ENCODE data around the gene COLEC11. TPM values are rescaled to one million over a fixed set of nuclear protein-coding genes. Genes with fewer than 3 reads are reported as not detected.

The COLEC11 gene
- total and polyA plus RNA-seq, 2 of the 13 experiments (the other 11 are each of a cell fraction or from before 2014, with no cell fraction given): 1.5 to 3.0 TPM

GRCh38 chr2:3558205-3559014 lies 36.5 kb upstream of the COLEC11 start, which contains the start of gene RNASEH1 (continued):
- no peak for TF ChIP-seq HNF1A (IDR thresholded peaks at IDR 0.05; ENCODE audit: low read depth)
- peak; percentile 91 for TF ChIP-seq HNF1A (CRISPR knock-in tag; IDR thresholded peaks at IDR 0.05; ENCODE audit: borderline replicate concordance)
- TF ChIP-seq ZNF607 (CRISPR knock-in tag; IDR thresholded peaks at IDR 0.05; ENCODE audit: borderline replicate concordance): peak; percentile 97
- TF ChIP-seq MAFK (conservative IDR thresholded peaks at IDR 0.05 in 1 of 2, IDR thresholded peaks at IDR 0.05 in 1 of 2; ENCODE audit: low read length in 2 of 2): 0 out of 4 replicates have a peak, but pooled peaks of 1 of the 2 experiments have one; percentile 1
- TF ChIP-seq JUNB (CRISPR knock-in tag; IDR thresholded peaks at IDR 0.05; ENCODE audit: borderline replicate concordance): no peak; the same call in 1 of the 2 replicates
- peak; percentile 76; the same call in 1 of the 2 replicates for TF ChIP-seq ZFP62 (CRISPR knock-in tag; IDR thresholded peaks at IDR 0.05)
- peak; percentile 66; the same call in 1 of the 2 replicates for TF ChIP-seq ZNF598 (CRISPR knock-in tag; IDR thresholded peaks at IDR 0.05; ENCODE audit: borderline replicate concordance)
- TF ChIP-seq PHF20 (CRISPR knock-in tag; IDR thresholded peaks at IDR 0.05): peak; percentile 99
- TF ChIP-seq NKX3-1 (CRISPR knock-in tag; IDR thresholded peaks at IDR 0.05): peak; percentile 93; the same call in 1 of the 2 replicates
- TF ChIP-seq ZNF580 (CRISPR knock-in tag; IDR thresholded peaks at IDR 0.05; ENCODE audit: borderline replicate concordance, low read depth): peak; percentile 91; the same call in 1 of the 2 replicates
- TF ChIP-seq ARID3A (IDR thresholded peaks at IDR 0.05; ENCODE audit: low read depth, low read length): no peak
- 0 out of 4 replicates have a peak, but pooled peaks of 1 of the 2 experiments have one; percentile 16 for TF ChIP-seq REST (IDR thresholded peaks at IDR 0.05; ENCODE audit: borderline replicate concordance in 1 of 2, low read depth in 1 of 2, low read length in 2 of 2)
- TF ChIP-seq ZNF430 (CRISPR knock-in tag; IDR thresholded peaks at IDR 0.05): peak; percentile 98
- TF ChIP-seq CTCF (CRISPR knock-in tag; IDR thresholded peaks at IDR 0.05): no peak; the same call in none of the 2 replicates
- peak; percentile 91 for TF ChIP-seq MTF1 (CRISPR knock-in tag; IDR thresholded peaks at IDR 0.05)
- peak; percentile 86; the same call in 1 of the 2 replicates for TF ChIP-seq ZMYM2 (CRISPR knock-in tag; IDR thresholded peaks at IDR 0.05)
